HG02763 (cell line): ENCODE data around the gene ZC3H4.

Source experiments
- ATAC-seq: cut with Tn5 transposase; IDR thresholded peaks from one replicate; pipeline ENCODE4 v1.9.1; 2021; ENCODE audit warnings: mild to moderate bottlenecking, moderate library complexity; ENCODE audit not compliant: unreplicated experiment

Gene ZC3H4

DNA sequence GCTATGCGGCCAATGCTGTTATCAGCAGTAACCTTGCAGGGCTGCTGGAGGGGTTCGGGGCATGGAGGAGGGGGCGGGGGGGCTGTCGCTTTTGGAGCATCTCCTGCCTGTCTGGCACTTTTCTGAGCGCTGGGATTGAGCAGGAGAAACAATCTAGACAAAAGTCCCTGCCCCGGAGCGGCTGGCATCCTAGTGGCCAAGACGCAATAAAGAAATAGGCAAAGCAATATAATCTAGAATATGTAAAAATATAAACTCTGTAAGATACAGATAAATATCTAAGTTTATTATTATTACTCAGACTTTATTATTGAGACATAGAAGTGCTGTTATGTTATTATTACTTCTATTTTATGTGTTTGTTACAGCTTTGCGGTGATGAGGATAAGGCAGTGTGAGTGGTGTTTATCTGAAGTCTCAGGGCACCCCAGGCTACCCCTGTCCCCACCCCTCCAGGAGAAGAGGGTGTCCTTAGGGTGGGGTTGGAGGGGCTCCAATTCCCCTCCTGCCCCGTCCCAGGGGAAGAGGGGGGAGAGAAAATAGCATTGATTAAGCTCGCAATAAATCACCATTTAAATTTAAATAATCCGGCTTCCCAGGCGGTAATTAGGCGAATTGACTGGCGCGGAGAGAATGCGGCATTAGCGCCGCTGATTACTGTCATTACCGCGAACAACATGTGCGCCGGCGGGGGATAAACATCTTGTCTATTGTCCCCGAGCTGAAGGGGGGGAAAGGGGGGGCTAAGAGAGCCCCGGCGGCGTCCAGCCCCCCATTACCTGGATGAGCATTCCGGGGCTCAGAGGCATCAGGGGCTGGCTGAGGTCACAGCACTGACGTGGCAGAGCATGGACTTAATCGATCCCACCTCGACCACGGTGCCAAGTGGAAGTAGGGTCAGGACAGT is 90.8 kb downstream of the ZC3H4 start:
- ATAC-seq: no peak

GRCh38 chr19:47022140-47022536 is 91.4 kb downstream of the ZC3H4 start:
- ATAC-seq: no peak

GRCh38 chr19:47021536-47022139 is 91.9 kb downstream of the ZC3H4 start:
- ATAC-seq: no peak

DNA sequence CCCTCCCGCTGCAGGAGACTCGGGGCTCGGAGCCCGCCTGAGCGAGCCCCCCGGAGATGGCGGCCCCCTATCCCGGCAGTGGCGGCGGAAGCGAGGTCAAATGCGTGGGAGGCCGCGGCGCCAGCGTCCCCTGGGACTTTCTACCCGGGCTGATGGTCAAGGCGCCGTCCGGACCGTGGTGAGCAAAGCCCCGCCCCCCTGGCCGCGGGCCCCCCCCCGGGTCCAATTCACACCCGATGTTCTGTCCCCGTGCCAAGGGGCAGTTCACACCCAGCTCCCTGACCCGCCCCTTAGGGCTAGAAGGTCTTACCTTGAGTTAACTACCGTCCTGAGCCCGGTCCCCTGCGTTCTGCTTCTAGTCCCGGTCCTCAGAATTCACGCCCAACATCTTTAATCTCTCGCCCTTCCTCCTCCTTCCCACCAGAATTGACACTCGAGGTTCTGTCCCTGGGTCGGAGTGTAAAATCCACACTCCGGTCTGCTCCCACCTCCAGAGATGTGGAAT is 92.5 kb downstream of the ZC3H4 start:
- ATAC-seq: no peak

DNA sequence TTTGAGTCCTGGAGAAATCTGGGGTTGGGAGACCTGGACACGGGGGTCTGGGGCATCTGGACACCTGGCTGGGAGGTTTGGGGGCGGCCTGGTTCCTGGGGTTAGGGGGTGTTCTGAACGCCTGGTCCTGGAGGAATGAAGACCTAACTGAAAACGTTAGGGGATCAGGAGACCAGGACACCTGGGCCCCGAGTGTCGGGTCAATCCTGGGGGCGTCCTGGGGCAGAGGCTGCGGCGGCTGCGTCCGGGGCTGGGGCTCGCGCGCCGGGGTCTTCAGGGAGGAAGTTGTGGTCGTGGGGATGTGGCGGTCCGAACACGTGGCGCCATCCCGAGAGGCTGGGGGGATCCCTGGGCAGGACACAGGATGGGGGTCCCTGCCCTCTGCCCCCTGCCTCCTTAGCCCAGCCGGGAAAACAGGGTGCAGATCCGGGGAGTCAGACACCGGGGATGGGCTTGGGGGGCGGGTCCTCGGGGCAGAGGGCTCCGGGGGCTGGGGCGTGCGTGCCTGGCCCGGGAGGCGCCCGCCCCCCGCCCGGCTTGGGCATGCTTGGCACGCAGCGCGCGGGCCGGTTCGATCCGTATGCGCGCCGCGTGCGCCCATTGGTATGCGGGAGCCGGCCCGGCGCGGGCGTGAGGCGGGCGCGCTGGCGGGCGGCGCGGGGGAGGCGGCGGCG is 93.3 kb downstream of the ZC3H4 start:
- ATAC-seq: no peak

GRCh38 chr19:47019431-47020041 is 94.0 kb downstream of the ZC3H4 start, which contains the start of gene NPAS1:
NPAS1 (plus strand) TSS chr19:47019837; CDS start chr19:47021048, 1,211 bp downstream.
- no peak for ATAC-seq

DNA sequence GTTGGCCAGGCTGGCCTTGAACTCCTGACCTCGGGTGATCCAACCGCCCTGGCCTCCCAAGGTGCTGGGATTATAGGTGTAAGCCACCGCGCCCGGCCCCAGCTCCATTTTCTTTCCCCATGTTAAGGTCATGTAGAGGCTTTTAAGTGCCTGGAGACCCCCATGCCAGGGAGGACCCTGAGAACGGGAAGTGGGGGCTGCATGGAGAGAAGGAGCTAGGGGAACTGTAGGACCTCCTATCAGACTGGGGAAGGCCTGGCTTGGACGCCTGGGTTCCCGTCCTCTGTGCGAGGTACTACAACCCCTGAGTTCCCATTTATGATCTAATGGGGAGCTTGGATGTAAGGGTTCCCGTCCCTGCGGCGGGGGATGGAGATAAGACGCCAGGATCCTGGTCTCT is 94.7 kb downstream of the ZC3H4 start:
- ATAC-seq: no peak
